GM19324 (cell line): ENCODE data around the gene RAD51B.
"Not testable (repeated sequence)": the region's sequence is repeated elsewhere in the genome, so short reads cannot be mapped to it uniquely, and the experiment has no call there.

Source experiments
- ATAC-seq: cut with Tn5 transposase; IDR thresholded peaks from one replicate; pipeline ENCODE4 v1.9.1; 2021; ENCODE audit warnings: mild to moderate bottlenecking, moderate library complexity; ENCODE audit not compliant: unreplicated experiment, low FRiP score

Gene RAD51B

GRCh38 chr14:68191567-68192321, 372.2 kb downstream of the RAD51B start:
- ATAC-seq, result no peak

- ATAC-seq, result no peak
Observed at GRCh38 chr14:68192935-68193334, 373.4 kb downstream of the RAD51B start.

- no peak for ATAC-seq
Observed at GRCh38 chr14:68193970-68194681, 374.5 kb downstream of the RAD51B start.

- ATAC-seq, result no peak
Observed at GRCh38 chr14:68195126-68195525, 375.5 kb downstream of the RAD51B start.

- ATAC-seq, result no peak
Observed at GRCh38 chr14:68198713-68199495, 379.3 kb downstream of the RAD51B start.

GRCh38 chr14:68199554-68200151, 380.1 kb downstream of the RAD51B start:
- ATAC-seq, result no peak

- no peak for ATAC-seq
Observed at GRCh38 chr14:68203871-68204270, 384.3 kb downstream of the RAD51B start.

GRCh38 chr14:68208218-68208617, 388.6 kb downstream of the RAD51B start:
- ATAC-seq, result no peak

GRCh38 chr14:68208626-68209317, 389.2 kb downstream of the RAD51B start:
- ATAC-seq, result no peak

GRCh38 chr14:68210729-68211299, 391.2 kb downstream of the RAD51B start:
- ATAC-seq, result peak; percentile 87

- no peak for ATAC-seq
Observed at GRCh38 chr14:68211421-68211820, 391.8 kb downstream of the RAD51B start.

- no peak for ATAC-seq
Observed at GRCh38 chr14:68211886-68212285, 392.3 kb downstream of the RAD51B start.

- ATAC-seq, result no peak
Observed at GRCh38 chr14:68212361-68212760, 392.8 kb downstream of the RAD51B start.

GRCh38 chr14:68214431-68214830, 394.9 kb downstream of the RAD51B start:
- ATAC-seq, result no peak

- ATAC-seq, result no peak
Observed at GRCh38 chr14:68215629-68216028, 396.1 kb downstream of the RAD51B start.

GRCh38 chr14:68216079-68216478, 396.5 kb downstream of the RAD51B start:
- ATAC-seq, result no peak

GRCh38 chr14:68216957-68217356, 397.4 kb downstream of the RAD51B start:
- ATAC-seq, result no peak

- ATAC-seq, result no peak
Observed at GRCh38 chr14:68217791-68218340, 398.3 kb downstream of the RAD51B start.

GRCh38 chr14:68219407-68219806, 399.8 kb downstream of the RAD51B start:
- no peak for ATAC-seq

GRCh38 chr14:68221046-68221445, 401.5 kb downstream of the RAD51B start:
- not testable (repeated sequence) for ATAC-seq
